Activated T-helper 2 cell treated with anti-CD3 and anti-CD28 coated beads, Interferon-gamma antibody, Interleukin-2, Interleukin-4, amounts not matched to agents 10 μg/mL and 5 μg/mL and 100 μg/mL, durations not matched to agents 14 hours and 24 hours and 36 hours (primary cell): ENCODE data around the gene RUFY3. TPM values are rescaled to one million over a fixed set of nuclear protein-coding genes. Genes with fewer than 3 reads are reported as not detected.
"Not testable (repeated sequence)": the region's sequence is repeated elsewhere in the genome, so short reads cannot be mapped to it uniquely, and the experiment has no call there.

Experiments
- DNase-seq: peaks from one replicate; pipeline ENCODE4 v3.0.0; 2021; ENCODE audit warnings: low spot score
- H3K27ac Mint-ChIP-seq: one replicate; pipeline ENCODE4 v1.8.0; 2021; ENCODE audit warnings: mixed read lengths
- H3K27me3 Mint-ChIP-seq: one replicate; pipeline ENCODE4 v1.8.0; 2021; ENCODE audit warnings: low read depth, mixed read lengths
- H3K36me3 Mint-ChIP-seq: one replicate; pipeline ENCODE4 v1.8.0; 2021; ENCODE audit warnings: low read depth, mixed read lengths
- H3K4me1 Mint-ChIP-seq: one replicate; pipeline ENCODE4 v1.8.0; 2021; ENCODE audit warnings: low read depth, mixed read lengths
- H3K4me3 Mint-ChIP-seq: one replicate; pipeline ENCODE4 v1.8.0; 2021; ENCODE audit warnings: low read depth, mild to moderate bottlenecking, moderate library complexity, mixed read lengths
- H3K9me3 Mint-ChIP-seq: one replicate; pipeline ENCODE4 v1.8.0; 2021; ENCODE audit warnings: mixed read lengths
- intact Hi-C: fragments of 100-400 bp; cut with micrococcal nuclease; formaldehyde crosslinking; loops from one replicate; pipeline ENCODE4 v1.15.1; 2023
- total RNA-seq: library from RNA; stranded (reverse); gene quantifications from 2 replicates; pipeline ENCODE4 v1.2.3, GENCODE V29; 2022

Gene RUFY3
- total RNA-seq, 1 donor from 2014 or later: 20.5 TPM

DNA sequence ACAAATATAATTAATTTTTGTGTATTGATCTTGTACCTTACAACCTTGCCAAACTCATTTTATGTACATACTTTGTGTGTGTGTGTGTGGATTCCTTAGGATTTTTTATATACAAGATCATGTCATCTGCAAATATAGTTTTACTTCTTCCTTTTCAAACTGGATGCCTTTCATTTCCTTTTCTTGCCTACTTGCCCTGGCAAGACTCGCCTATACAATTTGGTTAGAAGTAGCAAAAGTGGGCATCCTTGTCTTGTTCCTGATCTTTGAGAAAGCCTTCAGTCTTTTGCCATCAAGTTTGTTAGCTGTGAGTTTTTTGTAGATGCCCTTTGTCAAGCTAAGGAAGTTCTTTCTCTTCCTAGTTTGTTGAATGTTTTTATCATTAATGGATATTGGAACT lies 30.5 kb downstream of the RUFY3 start:
- DNase-seq: no peak
- intact Hi-C loops: no loop called here
- Mint-ChIP-seq H3K27me3 (no peaks in the 10 kb centered on the region), H3K9me3 (no peaks in the 10 kb centered on the region), H3K4me3 (no peak overlapping the region), H3K4me1 (peaks cover 22% of the 10 kb centered on the region), H3K27ac (no peak overlapping the region), H3K36me3 (no peaks in the 10 kb centered on the region)

DNA sequence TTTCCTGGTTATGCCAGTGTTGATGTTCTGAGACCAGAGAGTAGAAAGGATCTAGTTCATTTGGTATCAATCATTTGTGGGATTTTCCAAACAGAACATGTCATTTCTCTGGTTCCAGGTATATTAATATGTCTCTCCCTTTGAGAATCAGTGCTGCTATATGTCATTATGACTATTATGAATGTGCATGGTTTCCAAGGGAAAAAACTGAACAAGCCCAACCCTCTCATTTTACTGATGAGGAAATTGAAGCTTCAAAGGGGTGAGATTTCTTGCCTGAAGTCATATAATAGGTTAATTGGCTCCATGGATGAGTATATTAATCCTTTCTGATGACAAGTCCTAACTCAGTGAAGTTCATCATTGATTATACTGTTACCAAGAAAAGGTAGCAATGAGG lies 31.9 kb downstream of the RUFY3 start:
- H3K27ac Mint-ChIP-seq: no peak overlapping the region
- H3K4me1 Mint-ChIP-seq: peaks cover 13% of the 10 kb centered on the region
- no peaks in the 10 kb centered on the region for H3K27me3 Mint-ChIP-seq
- no peaks in the 10 kb centered on the region for H3K36me3 Mint-ChIP-seq
- no peak overlapping the region for H3K4me3 Mint-ChIP-seq
- no peak for DNase-seq
- no peaks in the 10 kb centered on the region for H3K9me3 Mint-ChIP-seq
- intact Hi-C loops: no loop called here

GRCh38 chr4:70754470-70754869 lies 32.7 kb downstream of the RUFY3 start:
- no peak for DNase-seq
- intact Hi-C loops: no loop called here
- Mint-ChIP-seq H3K4me3 (no peak overlapping the region), H3K27me3 (no peaks in the 10 kb centered on the region), H3K27ac (no peak overlapping the region), H3K4me1 (peaks cover 14% of the 10 kb centered on the region), H3K36me3 (no peaks in the 10 kb centered on the region), H3K9me3 (no peaks in the 10 kb centered on the region)

DNA sequence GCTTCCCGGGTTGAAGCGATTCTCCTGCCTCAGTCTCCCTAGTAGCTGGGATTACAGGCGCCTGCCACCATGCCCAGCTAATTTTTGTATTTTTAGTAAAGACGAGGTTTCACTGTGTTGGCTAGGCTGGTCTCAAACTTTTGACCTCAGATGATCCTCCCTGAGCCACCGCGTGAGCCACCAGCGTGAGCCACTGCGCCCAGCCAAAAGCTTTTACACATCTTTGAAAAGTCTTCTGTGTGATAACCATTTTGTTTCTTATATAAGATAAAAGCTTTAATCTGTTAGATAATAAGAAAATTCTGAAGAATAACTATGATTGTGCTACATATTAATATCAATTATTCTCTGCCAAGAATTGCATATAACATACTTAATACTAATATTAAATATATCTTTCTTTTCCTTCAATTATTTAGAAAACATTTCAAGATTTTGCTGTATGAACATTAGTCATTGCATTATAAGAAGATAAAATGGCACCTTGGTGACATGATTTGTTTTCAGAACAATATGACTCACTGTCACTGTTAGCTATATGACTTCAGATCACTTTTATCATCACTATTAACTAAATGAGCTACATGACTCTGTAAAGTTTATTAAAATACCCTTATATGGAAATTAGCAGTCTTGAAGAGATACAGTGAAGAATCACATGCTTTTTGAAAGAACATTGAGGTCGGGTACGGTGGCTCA lies 33.4 kb downstream of the RUFY3 start:
- intact Hi-C loops: no loop called here
- no peak for DNase-seq
- H3K27ac Mint-ChIP-seq: no peak overlapping the region

DNA sequence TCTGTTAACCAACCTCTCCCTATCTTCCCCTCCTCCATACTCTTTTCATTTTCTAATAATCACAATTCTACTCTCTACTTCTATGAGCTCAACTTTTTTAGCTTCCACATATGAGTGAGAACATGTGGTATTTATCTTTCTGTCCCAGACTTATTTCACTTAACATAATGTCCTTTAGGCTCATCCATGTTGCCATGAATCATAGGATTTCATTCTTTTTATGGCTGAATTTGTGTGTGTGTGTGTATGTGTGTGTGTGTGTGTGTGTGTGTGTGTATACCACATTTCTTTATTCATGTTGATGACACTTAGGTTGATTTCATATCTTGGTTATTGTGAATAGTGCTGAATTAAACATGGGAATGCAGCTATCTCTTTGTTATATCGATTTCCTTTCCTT lies 37.4 kb downstream of the RUFY3 start:
- no peak overlapping the region for H3K4me3 Mint-ChIP-seq
- no peak overlapping the region for H3K27ac Mint-ChIP-seq
- no peaks in the 10 kb centered on the region for H3K27me3 Mint-ChIP-seq
- H3K36me3 Mint-ChIP-seq: no peaks in the 10 kb centered on the region
- DNase-seq: no peak
- H3K4me1 Mint-ChIP-seq: peaks cover 13% of the 10 kb centered on the region
- no peaks in the 10 kb centered on the region for H3K9me3 Mint-ChIP-seq
- intact Hi-C loops: no loop called here

More for the DNA sequence above, 33.4 kb downstream of the RUFY3 start:
- Mint-ChIP-seq H3K9me3 (no peaks in the 10 kb centered on the region), H3K36me3 (no peaks in the 10 kb centered on the region), H3K27me3 (no peaks in the 10 kb centered on the region), H3K4me3 (no peak overlapping the region), H3K4me1 (peaks cover 18% of the 10 kb centered on the region)

DNA sequence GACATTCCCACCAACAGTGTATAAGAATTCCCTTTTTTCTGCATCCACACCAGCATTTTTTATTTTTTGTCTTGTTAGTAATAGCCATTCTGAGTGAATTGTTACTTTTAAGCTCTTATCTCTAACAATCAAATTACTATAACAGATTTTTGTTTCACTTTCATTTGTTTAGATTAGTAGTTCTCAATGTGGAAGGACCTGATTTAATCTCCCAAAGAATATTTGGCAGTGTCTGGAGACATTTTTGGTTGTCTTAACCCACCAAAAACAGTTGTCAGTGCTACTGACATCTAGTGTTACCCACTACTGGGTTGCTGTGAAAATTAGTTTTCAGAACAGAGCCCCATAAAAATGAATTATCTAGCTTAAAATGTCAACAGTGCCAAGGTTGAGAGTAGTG lies 37.9 kb downstream of the RUFY3 start:
- no peaks in the 10 kb centered on the region for H3K27me3 Mint-ChIP-seq
- no peaks in the 10 kb centered on the region for H3K9me3 Mint-ChIP-seq
- intact Hi-C loops: no loop called here
- H3K27ac Mint-ChIP-seq: no peak overlapping the region
- no peak overlapping the region for H3K4me3 Mint-ChIP-seq
- peaks cover 13% of the 10 kb centered on the region for H3K4me1 Mint-ChIP-seq
- H3K36me3 Mint-ChIP-seq: no peaks in the 10 kb centered on the region
- DNase-seq: no peak

DNA sequence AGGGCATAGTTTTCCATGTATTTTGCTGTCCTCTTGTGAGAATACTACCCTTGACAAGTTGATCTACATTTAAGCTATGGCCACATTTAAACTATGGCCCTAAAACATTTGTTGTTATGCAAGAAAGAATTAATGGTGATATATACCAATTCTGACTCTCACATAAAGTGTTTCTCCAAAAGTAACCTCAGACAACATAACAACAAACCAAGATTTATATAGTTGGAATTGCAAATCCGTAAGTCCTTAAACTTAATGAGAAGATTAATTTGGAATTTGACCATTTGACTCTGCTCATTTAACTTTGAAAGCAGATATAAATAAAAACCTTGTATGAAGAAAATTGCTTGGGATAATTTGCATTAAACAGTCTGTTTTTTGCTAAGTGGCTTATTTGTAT lies 38.9 kb downstream of the RUFY3 start:
- Mint-ChIP-seq H3K4me1 (peaks cover 13% of the 10 kb centered on the region), H3K36me3 (no peaks in the 10 kb centered on the region), H3K4me3 (no peak overlapping the region), H3K9me3 (no peaks in the 10 kb centered on the region), H3K27me3 (no peaks in the 10 kb centered on the region), H3K27ac (no peak overlapping the region)
- no peak for DNase-seq
- intact Hi-C loops: no loop called here

DNA sequence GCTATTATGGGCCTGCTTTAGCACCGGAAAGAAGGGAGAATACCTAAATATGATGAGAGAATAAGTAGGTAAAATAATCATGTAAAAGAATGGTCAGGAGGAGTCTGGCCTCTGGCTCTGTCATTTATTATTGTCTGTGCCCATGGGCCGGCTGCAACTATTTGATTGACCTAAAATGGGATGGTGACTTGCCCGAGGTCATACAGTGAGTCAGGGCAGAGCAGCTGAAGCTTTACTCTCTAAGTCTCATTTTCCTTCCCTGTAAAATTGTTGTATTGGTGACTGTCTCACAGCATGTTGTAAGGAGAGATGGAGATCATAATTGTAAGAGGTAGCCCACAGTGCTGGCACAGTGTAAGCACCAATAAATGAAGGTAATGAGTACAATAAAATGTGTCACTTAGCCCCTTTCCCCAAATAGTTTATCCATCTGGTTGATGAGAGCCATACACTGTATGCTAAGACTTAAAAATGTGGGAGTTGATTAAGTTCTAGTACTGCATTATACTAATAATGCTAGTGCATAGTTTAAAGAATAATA lies 39.6 kb downstream of the RUFY3 start:
- Mint-ChIP-seq H3K4me3 (no peak overlapping the region), H3K4me1 (peaks cover 13% of the 10 kb centered on the region), H3K27me3 (no peaks in the 10 kb centered on the region), H3K36me3 (no peaks in the 10 kb centered on the region), H3K27ac (no peak overlapping the region), H3K9me3 (no peaks in the 10 kb centered on the region)
- no peak for DNase-seq
- intact Hi-C loops: no loop called here

DNA sequence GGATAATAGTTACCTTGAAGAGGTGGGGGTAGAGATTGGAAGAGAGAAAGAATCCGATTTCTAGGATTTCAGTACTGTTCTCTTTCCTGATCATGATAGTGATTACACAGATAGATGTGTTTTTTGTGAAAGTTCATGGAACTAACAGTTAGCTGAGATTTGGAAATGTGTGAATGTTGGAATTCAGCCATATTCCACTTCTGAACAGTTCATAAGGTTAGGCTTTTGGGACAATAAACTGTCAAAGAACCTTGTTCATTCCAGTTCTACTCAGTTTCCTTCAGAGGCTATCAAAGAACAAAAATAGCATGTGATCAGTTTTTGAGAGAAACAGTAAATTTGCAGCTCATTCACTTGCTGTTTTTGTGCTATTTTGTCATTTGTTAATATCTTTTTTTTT lies 43.6 kb downstream of the RUFY3 start:
- H3K27ac Mint-ChIP-seq: no peak overlapping the region

GRCh38 chr4:70768301-70768948 lies 46.7 kb downstream of the RUFY3 start:
- DNase-seq: no peak
- H3K4me1 Mint-ChIP-seq: no peaks in the 10 kb centered on the region
- no peak overlapping the region for H3K27ac Mint-ChIP-seq
- no peak overlapping the region for H3K4me3 Mint-ChIP-seq
- no peaks in the 10 kb centered on the region for H3K27me3 Mint-ChIP-seq
- peaks cover 19% of the 10 kb centered on the region for H3K36me3 Mint-ChIP-seq
- intact Hi-C loops: no loop called here
- no peaks in the 10 kb centered on the region for H3K9me3 Mint-ChIP-seq

More for the DNA sequence above, 43.6 kb downstream of the RUFY3 start:
- Mint-ChIP-seq H3K36me3 (peaks cover 16% of the 10 kb centered on the region), H3K4me3 (no peak overlapping the region), H3K9me3 (no peaks in the 10 kb centered on the region), H3K4me1 (peaks cover 1% of the 10 kb centered on the region), H3K27me3 (no peaks in the 10 kb centered on the region)
- intact Hi-C loops: no loop called here
- DNase-seq: no peak

GRCh38 chr4:70769396-70769795 lies 47.6 kb downstream of the RUFY3 start:
- H3K27me3 Mint-ChIP-seq, H3K4me1 Mint-ChIP-seq, H3K9me3 Mint-ChIP-seq, intact Hi-C loops, DNase-seq, H3K27ac Mint-ChIP-seq, H3K4me3 Mint-ChIP-seq: not testable (repeated sequence)
- H3K36me3 Mint-ChIP-seq: peaks cover 19% of the 10 kb centered on the region

DNA sequence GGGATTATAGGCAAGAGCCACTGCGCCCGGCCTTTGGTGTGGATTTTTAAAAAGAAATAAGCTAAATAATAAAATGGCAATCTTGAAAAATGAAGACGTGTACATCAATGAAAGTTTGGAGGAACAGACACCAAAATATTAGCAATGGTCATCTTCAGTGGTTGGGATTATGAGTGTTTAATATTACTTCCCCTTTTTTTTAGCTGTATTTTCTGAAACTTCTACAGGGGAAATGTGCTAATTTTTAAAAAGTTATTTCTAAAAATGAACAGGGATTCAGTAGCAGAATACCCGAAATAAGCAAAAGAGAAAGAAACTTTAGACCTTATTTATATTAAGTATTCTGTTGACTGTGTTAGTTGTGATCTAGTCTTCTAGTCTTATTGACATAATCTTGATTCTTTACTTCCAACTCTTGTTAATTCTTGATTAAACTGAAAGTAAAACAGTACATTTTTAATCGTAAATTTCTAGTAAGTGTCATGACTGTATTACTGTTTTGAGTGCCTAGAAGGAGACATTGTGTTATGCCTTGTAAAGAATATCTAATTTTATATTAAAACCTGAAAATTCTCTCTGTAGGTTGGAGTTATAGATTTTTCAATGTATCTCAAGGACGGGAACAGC lies 51.3 kb downstream of the RUFY3 start:
- Mint-ChIP-seq H3K27me3 (no peaks in the 10 kb centered on the region), H3K27ac (no peak overlapping the region), H3K36me3 (peaks cover 14% of the 10 kb centered on the region), H3K9me3 (no peaks in the 10 kb centered on the region), H3K4me1 (no peaks in the 10 kb centered on the region), H3K4me3 (no peak overlapping the region)
- intact Hi-C loops: no loop called here
- no peak for DNase-seq

GRCh38 chr4:70778888-70779422 lies 57.2 kb downstream of the RUFY3 start:
- H3K9me3 Mint-ChIP-seq: no peaks in the 10 kb centered on the region

More at GRCh38 chr4:70778888-70779422, 57.2 kb downstream of the RUFY3 start:
- no peak overlapping the region for H3K4me3 Mint-ChIP-seq
- H3K36me3 Mint-ChIP-seq: no peaks in the 10 kb centered on the region
- intact Hi-C loops: no loop called here
- DNase-seq: no peak
- no peaks in the 10 kb centered on the region for H3K4me1 Mint-ChIP-seq
- H3K27me3 Mint-ChIP-seq: no peaks in the 10 kb centered on the region
- no peak overlapping the region for H3K27ac Mint-ChIP-seq
